Kidney glomerular epithelial cell (primary cell): ENCODE results near the gene BTG2.

Source experiments
- DNase-seq: peaks from one replicate; lab custom pipeline; 2025; lab: John Stamatoyannopoulos, UW

BTG2 gene

DNA sequence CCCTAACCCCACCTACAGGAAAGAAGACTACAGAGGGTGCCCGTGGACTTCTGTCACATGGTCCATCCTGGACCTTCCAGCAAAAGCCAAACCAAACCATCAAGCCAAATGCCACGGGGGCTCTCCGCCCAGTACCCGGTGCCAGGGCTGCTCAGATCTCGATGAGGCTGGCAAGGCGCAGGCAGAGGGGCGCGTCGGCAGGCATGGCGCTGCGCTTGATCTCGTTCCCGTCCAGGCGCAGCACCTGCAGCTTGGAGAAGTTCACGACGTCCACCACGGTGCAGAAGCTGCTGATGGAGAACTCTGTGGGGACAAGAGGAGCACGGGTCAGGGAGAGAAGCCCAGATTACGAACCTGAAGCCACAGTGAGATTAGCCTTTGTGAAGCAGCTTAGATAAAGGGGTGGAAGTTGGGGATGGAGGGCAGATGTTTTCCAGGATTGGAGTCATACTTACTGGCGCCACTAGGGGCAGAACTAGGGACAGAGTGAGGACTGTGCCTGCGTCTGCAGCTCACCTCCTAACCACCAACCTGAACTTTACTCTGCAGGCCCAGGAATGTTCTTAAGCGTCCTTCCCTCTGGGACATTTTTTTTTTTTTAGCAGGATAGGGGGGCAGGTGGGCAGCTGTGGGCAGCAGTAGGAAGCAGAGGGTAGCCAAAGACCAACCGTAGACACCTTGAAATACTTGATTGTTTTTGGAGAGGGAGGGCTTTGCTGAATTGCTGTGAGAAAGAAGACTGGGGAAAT is 37.0 kb downstream of the BTG2 start:
- peak; percentile 10 for DNase-seq

DNA sequence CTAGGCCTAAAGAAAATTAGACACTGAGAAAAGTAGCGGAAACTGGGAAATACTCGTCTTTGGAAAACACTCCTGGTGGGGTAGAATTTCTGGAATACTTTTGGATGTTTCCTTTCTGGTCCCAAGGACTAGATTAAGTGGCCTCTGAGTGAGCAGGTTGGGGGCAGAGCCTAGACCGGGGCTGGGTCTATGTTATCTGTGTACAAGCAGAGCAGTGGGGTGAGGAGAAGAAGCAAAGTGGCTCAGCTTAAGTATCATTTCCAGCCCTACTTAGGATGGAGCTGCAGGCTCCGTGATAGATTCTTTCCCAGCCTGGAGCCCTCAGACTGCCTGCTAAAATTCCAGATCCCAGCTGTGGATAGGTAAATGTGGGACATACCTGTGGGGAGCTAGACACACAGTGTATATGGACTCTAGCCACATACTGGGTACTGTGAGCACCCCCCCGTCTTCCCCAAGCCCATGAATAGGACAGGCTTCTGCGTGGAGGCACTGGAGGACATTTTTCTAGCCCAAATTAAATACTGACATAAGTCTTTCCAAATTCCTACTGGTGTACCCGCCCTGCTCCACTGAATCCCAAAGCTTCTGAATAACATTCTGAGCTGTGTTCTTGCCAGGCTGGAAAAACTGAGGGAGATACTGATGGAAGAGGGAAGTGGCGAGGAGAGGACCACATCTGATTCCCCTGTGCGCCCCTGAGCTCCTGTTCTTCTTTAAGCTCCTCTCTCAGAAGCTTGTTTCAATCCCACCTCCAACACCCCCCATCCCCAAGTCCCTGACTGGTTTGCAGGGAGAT is 38.8 kb downstream of the BTG2 start:
- DNase-seq = no peak

DNA sequence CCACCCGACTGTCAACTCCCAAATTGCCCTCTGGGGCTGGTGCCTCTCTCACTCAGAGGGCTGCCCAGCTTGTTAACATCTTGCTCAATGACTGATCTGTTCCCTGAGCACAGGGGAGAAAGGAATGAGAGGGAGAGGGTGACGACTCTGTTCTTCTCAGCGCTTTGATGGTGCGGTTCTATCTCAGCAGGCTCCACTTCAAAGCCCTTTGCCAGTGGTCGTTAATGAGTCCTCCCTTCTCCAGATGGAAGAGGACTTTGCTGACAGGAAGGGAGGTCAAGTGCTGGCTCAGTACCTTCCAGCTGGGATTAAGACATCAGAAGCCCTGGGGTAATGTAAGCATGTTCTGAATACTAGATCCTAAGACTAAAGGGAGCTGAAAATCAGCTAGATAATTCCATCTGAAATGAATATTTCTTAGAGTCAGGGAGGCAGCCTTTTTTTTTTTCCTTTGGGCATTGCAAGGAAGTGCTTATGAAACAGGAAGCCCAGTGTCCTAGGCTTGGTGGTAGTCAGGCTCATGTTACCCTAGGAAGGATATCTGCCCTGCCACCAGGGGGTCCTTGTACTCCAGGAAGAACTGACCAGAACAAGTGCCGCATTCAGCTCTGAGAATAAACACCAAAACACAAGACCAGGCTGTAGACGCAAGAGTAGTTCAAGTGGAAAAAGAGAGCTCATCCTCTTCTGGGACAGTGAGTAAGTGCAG is 40.9 kb downstream of the BTG2 start:
- DNase-seq = no peak

DNA sequence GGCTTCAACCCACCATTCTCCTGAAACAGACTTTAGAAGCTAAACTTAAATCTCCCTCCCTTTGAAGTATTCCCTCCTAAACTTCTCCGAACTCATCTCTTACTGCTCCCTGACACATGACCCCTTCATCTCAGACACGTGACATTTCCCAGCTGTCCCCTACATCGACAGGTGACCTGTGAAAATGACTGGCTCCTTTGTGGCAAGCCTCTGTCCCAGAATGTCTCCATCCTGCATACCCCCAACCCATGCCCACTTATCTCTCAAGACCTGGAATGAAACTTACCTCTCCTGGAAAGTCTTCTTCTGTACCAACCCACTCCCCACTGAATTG is 41.4 kb downstream of the BTG2 start:
- DNase-seq = no peak

DNA sequence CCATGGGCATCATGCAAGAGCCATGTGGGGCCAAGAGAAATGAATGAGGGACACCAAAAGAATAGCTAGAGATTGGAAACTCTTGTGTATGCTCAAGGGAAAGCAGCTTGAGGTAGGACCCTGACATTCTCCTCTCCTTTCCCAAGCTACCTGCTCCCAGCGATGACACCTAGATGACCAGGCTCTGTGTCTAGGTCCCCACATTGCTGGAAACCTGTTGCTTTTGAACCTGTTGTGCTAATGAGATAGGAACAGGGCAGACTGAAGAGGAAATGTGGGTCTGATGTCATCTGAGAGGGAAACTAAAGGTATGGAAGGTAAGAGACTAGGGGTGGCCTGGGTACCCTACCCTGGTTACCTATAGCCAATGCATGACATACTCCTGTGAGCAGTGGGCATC is 43.8 kb downstream of the BTG2 start:
- no peak for DNase-seq

DNA sequence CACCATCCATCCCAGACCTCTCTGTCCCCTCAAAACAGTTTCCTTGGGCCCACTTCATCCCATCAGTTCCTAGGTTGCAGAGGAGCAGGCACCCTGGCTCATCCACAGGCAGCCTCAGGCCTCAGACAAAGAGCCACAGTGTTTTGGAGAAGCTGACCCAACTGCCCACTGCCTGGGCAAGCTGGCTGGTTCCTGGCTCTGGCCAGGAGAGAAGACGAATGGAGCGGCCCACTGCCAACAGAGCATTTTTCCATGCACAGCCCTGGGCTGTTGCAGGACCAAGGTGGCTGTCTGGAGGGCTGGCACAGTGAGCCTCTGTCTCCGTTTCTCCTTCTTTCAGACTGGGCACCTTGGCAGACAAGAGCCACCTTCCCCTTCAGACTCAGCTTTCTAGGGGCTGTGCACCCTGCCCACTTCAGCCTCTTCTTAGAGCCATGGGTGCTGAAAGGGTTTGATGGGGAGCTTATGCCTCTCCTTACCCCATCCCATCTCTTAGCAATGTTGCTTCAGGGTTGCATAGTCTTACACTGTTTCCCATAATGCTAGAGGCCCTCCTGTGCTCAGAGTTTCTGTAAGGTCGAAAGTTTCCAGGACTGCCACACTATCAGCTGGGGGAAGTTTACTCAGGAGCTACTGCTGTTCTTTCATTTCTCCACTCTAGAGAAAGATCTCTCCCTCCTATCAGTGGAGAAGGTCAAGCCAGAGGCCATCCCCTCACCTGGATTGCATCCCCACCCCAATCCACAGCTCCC is 44.6 kb downstream of the BTG2 start:
- DNase-seq = no peak

DNA sequence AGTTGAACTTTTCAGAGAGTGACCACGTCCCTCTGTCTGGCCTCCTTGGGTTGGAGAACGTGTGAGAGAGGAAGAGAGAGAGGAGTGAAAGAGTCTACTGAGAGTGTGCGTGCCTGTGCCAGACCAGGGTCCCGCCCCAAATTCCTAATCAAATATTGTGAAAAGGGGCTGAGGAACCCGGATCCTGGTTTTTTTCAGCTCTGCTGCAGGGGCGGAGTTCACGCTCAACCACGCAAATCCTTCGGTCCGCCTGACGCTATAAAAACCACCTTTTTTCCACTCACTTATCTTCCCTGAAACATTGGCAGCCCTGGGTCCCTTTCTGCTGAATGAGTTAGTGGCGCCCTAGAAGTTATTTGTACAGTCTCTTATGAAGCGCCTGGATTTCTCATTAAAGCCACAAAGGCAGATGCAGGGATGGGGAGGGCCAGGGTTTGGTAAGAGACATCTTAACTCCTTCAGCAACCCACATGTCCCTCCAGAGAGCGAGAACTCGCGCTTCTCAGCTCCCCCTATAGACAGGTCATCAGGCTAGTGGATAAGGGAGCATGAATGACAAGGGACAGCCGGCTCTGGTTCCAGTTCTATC is 45.8 kb downstream of the BTG2 start, which contains the start of gene FMOD:
Gene FMOD, minus strand, starts transcription at position 86 of the 589 bp plus-strand sequence. CDS start 2,852 bp downstream, outside the sequence.
- no peak for DNase-seq

DNA sequence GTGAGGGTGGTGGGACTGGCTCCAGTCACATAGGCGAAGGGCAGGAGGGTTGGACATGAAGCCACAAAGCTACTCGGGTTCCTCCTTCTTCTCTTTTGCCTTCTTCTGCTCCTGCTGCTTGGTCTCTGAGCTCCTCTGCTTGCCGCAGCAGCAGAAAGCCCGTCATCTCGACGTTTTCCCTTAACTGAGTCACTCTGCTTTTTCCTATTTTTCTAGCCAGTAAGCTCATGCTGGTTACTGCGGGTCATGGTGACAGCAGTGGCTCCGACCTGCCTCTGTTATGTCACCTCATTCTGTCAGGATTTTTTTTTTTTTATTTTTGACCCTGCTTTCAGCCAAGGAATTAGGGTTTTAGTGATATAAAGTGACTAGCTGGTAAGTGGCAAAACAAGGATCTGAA is 48.2 kb downstream of the BTG2 start:
- no peak for DNase-seq

DNA sequence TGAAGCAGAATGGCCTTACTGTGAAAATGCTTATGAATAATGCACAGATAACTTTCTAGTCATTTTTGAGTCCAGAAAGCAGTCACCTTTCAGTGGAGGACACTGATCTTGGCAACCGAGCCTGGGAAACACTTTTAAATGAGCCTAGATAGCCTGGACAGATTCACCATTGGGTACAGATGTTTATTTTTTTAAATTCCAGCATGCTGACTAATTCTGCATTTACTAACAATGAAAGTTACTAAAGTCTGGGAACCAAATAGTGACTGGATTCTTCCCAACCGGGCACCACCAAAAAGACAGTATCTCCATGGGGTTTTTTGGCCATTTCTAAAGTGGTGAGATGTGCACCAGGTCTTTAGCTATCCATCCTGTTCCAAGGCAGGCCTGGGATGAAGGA is 48.9 kb downstream of the BTG2 start:
- DNase-seq = no peak

DNA sequence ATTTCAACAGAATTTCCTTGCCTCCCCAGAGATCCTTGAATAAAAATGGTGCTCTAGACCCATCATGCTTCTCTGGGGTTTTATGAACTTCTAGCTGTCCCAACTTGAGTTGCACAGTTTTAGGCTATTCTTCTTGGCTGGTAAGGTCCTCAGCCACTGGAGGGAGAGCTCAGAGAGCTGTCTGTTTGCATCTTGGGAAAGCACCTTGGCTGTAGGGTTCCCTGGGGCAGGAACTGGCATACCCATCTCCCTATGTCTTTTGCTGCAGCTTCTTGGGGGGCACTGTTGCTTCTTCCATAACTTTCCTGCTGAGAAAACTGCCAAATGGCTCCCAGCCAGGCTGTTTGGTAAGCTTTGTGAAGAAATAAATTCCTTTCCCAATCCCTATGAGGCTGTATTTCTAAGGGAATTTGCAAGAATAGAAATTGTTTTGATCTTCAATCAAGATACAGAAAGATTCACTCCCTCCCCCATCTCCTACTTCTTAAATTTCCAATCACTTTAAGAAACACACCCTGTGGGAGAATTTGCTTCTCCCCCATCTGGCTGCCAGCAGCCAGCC is 53.8 kb downstream of the BTG2 start:
- no peak for DNase-seq
